Panc1 (cell line): Measurements from ENCODE around the gene GREM1. TPM values are rescaled to one million over a fixed set of nuclear protein-coding genes. Genes with fewer than 3 reads are reported as not detected.

Experiments
- ATAC-seq: fragments of 200-7000 bp; cut with Tn5 transposase; 2 replicates; pipeline ENCODE4 v1.9.1; 2020; ENCODE audit warnings: mild to moderate bottlenecking, moderate library complexity
- BruUV-seq: library from RNA; stranded (reverse); fragments of 400-500 nt; replicated peaks from 2 replicates; lab custom pipeline; 2021; lab: Mats Ljungman, UMichigan
- CTCF ChIA-PET: fragments of 300-600 bp; sonication (Branson Sonifier 250); formaldehyde crosslinking; loops from one replicate; lab custom pipeline; 2022; ENCODE audit warnings: antibody characterized with exemption; lab: Charles Lee
- POLR2A ChIA-PET: fragments of 300-600 bp; sonication (Branson Sonifier 250); formaldehyde crosslinking; loops from one replicate; lab custom pipeline; 2022; ENCODE audit warnings: antibody characterized with exemption; lab: Charles Lee
- DNase-seq: peaks from one replicate; pipeline ENCODE4 v3.0.0-alpha.2; 2010; ENCODE audit warnings: low read depth, low spot score
- H3K27ac ChIP-seq: 2 replicates; pipeline ENCODE4 v1.5.1; 2011; ENCODE audit warnings: mild to moderate bottlenecking, low read length, inconsistent platforms
- H3K27me3 ChIP-seq: fragments of 200-500 bp; sonication (Bioruptor generic); 2 replicates; pipeline ENCODE4 v1.6.0; 2014; ENCODE audit warnings: low read length, inconsistent platforms; ENCODE audit not compliant: control insufficient read depth, insufficient read depth
- H3K36me3 ChIP-seq: fragments of 200-500 bp; sonication (Bioruptor generic); 2 replicates; pipeline ENCODE4 v1.5.1; 2014; ENCODE audit warnings: inconsistent platforms, mild to moderate bottlenecking, low read length, moderate library complexity; ENCODE audit not compliant: control insufficient read depth, insufficient read depth
- H3K4me1 ChIP-seq: 2 replicates; pipeline ENCODE4 v1.5.1; 2011; ENCODE audit warnings: inconsistent platforms, mild to moderate bottlenecking, low read length, moderate library complexity; ENCODE audit not compliant: control insufficient read depth, insufficient read depth
- H3K4me3 ChIP-seq, 2 experiments: 2 replicates each; pipeline ENCODE4 v1.5.1; 2011 to 2012; ENCODE audit warnings: low read depth in 2 of 2, low read length in 2 of 2, mild to moderate bottlenecking in 2 of 2, inconsistent platforms in 1 of 2, moderate library complexity in 1 of 2
- H3K9me3 ChIP-seq: fragments of 200-500 bp; sonication (Bioruptor generic); 2 replicates; pipeline ENCODE4 v1.5.1; 2014; ENCODE audit warnings: low read depth, mild to moderate bottlenecking, inconsistent platforms, low read length, moderate library complexity; ENCODE audit not compliant: control insufficient read depth, insufficient read depth
- POLR2AphosphoS5 ChIP-seq: IDR thresholded peaks from 2 replicates; pipeline ENCODE4 v1.6.1; 2012; ENCODE audit warnings: mild to moderate bottlenecking, low read depth, low read length, moderate library complexity
- SIN3A ChIP-seq: IDR thresholded peaks from 2 replicates; pipeline ENCODE4 v1.6.1; 2012; ENCODE audit warnings: low read depth, mild to moderate bottlenecking, low read length, moderate library complexity, borderline replicate concordance; ENCODE audit not compliant: insufficient read depth
- TCF7L2 ChIP-seq: IDR thresholded peaks from 2 replicates; pipeline ENCODE4 v1.6.1; 2011; ENCODE audit warnings: mild to moderate bottlenecking, low read depth, low read length, inconsistent platforms
- in situ Hi-C: cut with HindIII; loops from 2 replicates; pipeline ENCODE4 v1.10.0; 2016; ENCODE audit warnings: low sequenced_read_pairs, low pct_unique_long_range_greater_than_20kb
- intact Hi-C: fragments of 100-400 bp; cut with micrococcal nuclease; formaldehyde crosslinking; loops from one replicate; pipeline ENCODE4 v1.10.0; 2022; ENCODE audit not compliant: unreplicated experiment
- total RNA-seq: library from RNA; stranded (reverse); gene quantifications from one replicate; pipeline ENCODE4 v1.2.1, GENCODE V29; 2021; ENCODE audit not compliant: unreplicated experiment
- TF ChIP-seq, protein P1 (sequence below): fragments of 450-650 bp; IDR thresholded peaks from 2 replicates; pipeline ENCODE4 v1.5.1; 2017; ENCODE audit warnings: mild to moderate bottlenecking
- TF ChIP-seq, protein P2 (sequence below), 2 experiments: IDR thresholded peaks; 2 replicates each; pipeline ENCODE4 v1.6.1; 2011 to 2012; ENCODE audit warnings: low read depth in 2 of 2, control low read depth in 1 of 2, low read length in 1 of 2, mild to moderate bottlenecking in 1 of 2, moderate library complexity in 1 of 2; ENCODE audit not compliant: insufficient read depth in 1 of 2

The GREM1 gene
- total RNA-seq, 1 experiment from 2014 or later: 0.41 TPM

DNA sequence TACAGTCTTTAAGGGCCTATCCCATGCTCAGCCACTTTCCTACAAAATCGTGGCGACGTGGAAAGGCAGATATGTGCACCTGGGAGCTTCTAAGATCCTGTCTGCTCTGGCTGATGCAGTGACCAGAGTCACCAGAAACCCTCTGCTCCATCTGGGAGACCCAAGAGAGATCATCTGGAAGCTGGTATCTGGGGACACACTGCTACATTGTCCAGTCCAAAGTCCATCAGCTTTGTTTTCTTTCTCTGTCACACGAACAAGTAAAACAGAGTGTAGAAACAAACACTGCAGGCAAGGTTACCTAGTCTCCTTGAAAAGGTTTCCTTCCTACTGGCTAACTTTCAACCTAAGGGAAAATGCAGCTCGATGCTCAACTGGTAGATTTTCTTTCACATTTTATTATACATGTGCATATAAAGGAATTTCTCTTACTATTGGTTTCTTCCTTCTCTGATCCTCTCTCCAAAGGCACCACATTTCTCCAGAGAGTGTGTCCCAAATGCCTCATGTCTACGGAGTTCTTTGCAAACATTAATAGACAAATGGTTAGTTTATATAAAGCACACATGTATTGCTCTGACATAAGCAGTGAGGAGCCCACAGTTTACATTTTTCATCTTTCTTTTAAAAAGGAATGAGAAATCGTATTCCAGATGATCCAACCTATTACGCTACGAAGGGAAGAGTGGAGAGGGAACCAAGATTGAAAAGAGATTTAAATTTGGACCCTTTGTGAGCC, 8.3 kb upstream of the GREM1 start:
- DNase-seq: no peak
- ChIA-PET POLR2A (no interaction called here), CTCF (no interaction called here)

DNA sequence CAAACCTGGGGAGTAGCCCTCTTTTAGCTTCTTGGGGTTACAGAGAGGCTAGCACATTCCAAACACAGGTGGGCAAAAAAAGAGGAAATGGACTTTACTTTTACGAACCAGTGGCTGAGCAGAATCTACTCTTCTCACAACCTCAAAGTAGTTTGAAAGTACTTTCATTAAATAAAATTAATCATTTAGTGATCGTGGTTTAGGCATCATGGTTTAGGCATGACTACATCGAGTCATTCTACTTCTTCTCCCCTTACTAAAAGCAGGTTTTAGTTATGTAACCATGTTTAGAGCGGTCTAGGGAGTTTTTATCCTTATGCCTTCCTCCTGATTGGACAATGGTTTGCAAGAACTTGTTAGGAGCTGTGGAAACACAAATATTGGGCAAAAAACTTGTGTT, 2.5 kb upstream of the GREM1 start:
- Histone ChIP-seq H3K9me3 (no peaks in the 10 kb centered on the region), H3K4me1 (no peaks in the 10 kb centered on the region), H3K36me3 (no peaks in the 10 kb centered on the region), H3K4me3 (no peak overlapping the region), H3K27me3 (peaks cover 36% of the 10 kb centered on the region), H3K27ac (no peak overlapping the region)
- in situ Hi-C loops: no loop called here
- ATAC-seq: no peak
- POLR2A ChIA-PET: no interaction called here
- TF ChIP-seq TCF7L2 (no peak), SIN3A (no peak), POLR2AphosphoS5 (no peak)
- TF ChIP-seq, protein P1, sequence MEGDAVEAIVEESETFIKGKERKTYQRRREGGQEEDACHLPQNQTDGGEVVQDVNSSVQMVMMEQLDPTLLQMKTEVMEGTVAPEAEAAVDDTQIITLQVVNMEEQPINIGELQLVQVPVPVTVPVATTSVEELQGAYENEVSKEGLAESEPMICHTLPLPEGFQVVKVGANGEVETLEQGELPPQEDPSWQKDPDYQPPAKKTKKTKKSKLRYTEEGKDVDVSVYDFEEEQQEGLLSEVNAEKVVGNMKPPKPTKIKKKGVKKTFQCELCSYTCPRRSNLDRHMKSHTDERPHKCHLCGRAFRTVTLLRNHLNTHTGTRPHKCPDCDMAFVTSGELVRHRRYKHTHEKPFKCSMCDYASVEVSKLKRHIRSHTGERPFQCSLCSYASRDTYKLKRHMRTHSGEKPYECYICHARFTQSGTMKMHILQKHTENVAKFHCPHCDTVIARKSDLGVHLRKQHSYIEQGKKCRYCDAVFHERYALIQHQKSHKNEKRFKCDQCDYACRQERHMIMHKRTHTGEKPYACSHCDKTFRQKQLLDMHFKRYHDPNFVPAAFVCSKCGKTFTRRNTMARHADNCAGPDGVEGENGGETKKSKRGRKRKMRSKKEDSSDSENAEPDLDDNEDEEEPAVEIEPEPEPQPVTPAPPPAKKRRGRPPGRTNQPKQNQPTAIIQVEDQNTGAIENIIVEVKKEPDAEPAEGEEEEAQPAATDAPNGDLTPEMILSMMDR: no peak
- TF ChIP-seq, protein P2, sequence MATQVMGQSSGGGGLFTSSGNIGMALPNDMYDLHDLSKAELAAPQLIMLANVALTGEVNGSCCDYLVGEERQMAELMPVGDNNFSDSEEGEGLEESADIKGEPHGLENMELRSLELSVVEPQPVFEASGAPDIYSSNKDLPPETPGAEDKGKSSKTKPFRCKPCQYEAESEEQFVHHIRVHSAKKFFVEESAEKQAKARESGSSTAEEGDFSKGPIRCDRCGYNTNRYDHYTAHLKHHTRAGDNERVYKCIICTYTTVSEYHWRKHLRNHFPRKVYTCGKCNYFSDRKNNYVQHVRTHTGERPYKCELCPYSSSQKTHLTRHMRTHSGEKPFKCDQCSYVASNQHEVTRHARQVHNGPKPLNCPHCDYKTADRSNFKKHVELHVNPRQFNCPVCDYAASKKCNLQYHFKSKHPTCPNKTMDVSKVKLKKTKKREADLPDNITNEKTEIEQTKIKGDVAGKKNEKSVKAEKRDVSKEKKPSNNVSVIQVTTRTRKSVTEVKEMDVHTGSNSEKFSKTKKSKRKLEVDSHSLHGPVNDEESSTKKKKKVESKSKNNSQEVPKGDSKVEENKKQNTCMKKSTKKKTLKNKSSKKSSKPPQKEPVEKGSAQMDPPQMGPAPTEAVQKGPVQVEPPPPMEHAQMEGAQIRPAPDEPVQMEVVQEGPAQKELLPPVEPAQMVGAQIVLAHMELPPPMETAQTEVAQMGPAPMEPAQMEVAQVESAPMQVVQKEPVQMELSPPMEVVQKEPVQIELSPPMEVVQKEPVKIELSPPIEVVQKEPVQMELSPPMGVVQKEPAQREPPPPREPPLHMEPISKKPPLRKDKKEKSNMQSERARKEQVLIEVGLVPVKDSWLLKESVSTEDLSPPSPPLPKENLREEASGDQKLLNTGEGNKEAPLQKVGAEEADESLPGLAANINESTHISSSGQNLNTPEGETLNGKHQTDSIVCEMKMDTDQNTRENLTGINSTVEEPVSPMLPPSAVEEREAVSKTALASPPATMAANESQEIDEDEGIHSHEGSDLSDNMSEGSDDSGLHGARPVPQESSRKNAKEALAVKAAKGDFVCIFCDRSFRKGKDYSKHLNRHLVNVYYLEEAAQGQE (IDR thresholded peaks at IDR 0.05; ENCODE audit: insufficient read depth in 1 of 2, low read depth in 2 of 2, low read length in 1 of 2): no peak
- BruUV-seq: no TSS peak
- DNase-seq: no peak
- intact Hi-C loops: no loop called here
- CTCF ChIA-PET: no interaction called here

More for the DNA sequence above, 8.3 kb upstream of the GREM1 start:
- H3K36me3 ChIP-seq: no peaks in the 10 kb centered on the region
- H3K9me3 ChIP-seq: no peaks in the 10 kb centered on the region
- no peak overlapping the region for H3K4me3 ChIP-seq
- BruUV-seq: no TSS peak
- intact Hi-C loops: no loop called here
- in situ Hi-C loops: no loop called here
- no peak overlapping the region for H3K27ac ChIP-seq
- H3K27me3 ChIP-seq: peaks cover 9% of the 10 kb centered on the region
- no peaks in the 10 kb centered on the region for H3K4me1 ChIP-seq
- no peak for TF ChIP-seq TCF7L2
- TF ChIP-seq, protein P2 (IDR thresholded peaks at IDR 0.05; ENCODE audit: insufficient read depth in 1 of 2, low read depth in 2 of 2, low read length in 1 of 2): no peak
- TF ChIP-seq POLR2AphosphoS5: no peak
- TF ChIP-seq SIN3A: no peak
- TF ChIP-seq, protein P1: no peak
- no peak for ATAC-seq
